Measurements from ENCODE around the gene UBE2U.
"Not testable (repeated sequence)": the region's sequence is repeated elsewhere in the genome, so short reads cannot be mapped to it uniquely, and the experiment has no call there.

UBE2U gene

DNA sequence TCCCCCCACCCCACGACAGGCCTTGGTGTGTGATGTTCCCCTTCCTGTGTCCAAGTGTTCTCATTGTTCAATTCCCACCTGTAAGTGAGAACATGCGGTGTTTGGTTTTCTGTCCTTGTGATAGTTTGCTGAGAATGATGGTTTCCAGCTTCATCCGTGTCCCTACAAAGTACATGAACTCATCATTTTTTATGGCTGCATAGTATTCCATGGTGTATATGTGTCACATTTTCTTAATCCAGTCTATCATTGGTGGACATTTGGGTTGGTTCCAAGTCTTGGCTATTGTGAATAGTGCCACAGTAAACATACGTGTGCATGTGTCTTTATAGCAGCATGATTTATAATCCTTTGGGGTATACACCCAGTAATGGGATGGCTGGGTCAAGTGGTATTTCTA lies 36.1 kb downstream of the UBE2U start:
- DNase-seq (ENCODE audit: low read depth in 4 of 4, low spot score in 1 of 4): not testable (repeated sequence)

DNA sequence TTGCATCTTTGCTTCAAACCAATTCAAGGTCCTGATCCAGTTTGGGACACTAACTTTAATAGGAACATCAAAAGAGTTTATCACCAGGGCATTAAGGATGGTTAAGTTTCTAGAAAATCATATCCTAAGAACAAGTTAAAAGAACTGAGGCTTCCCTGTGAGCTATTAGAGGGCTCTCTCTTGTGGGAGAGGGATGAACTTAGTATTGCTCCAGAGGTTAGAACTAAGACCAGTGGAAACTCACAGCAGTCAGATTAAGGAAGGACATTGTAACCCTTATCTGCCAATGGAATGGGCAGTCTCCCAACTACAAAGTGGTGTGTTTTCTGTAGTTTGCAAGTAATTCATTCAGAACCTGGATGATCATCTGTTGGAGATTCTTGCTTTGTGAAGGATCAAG lies 36.8 kb downstream of the UBE2U start:
- no peak for DNase-seq (ENCODE audit: low read depth in 4 of 4, low spot score in 1 of 4)

DNA sequence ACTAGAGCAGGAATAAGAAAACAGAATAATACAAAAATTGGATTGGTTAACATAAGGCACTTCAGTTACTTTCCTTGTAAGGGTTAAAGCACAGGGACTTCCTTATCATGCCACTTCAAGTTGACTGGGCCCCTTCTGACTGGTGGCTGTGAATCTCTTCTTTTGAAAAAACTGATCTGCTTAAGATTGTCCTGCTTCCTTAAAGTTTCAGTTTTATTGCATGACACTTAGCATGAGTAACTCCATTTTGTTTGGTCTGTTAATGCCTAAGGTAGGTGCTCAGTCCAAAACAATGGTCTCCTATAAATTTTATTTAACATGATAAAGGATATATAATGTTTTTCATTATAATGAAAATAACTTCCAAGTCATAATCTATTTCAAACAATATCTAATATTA lies 37.6 kb downstream of the UBE2U start:
- DNase-seq (ENCODE audit: low read depth in 4 of 4, low spot score in 1 of 4): no peak

DNA sequence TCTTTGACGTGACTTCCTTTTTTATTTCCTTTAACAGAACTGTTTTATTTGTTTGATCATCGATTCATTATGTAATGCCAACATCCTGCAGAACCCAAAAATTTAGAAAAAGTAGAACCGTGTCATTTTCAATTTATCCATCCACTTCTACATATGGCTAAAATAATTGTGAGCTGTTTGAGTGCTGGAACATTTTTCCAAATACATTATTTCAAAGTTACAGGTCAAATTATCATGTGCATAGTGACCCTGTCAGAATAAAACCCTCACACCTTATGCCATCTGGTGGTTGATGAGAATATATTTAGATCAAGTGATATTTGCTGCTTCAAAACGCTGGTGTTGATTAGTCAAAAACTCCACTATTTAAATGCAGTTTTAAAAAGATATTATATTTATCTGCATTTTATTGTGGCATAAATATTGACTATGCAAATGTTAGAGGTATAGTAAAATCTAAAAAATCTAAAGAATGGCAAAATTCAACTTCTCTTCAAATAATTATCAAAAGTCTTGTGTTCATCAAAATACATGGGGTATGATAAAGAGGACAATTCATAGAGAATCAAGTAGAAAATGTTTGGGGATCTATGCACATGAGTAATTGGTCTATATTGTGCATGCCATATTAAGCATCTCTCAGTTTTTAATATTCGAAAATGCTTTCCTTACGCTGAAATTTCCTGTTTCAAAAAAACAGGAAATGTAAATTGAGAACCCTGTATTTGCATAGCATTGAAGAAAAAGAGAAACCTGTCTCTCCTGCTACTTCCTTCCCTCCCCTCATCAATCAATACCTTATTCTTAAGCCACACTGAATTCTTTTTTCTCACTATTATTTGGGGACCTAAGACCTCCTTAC lies 39.7 kb downstream of the UBE2U start:
- no peak for DNase-seq (ENCODE audit: low read depth in 4 of 4, low spot score in 1 of 4)

DNA sequence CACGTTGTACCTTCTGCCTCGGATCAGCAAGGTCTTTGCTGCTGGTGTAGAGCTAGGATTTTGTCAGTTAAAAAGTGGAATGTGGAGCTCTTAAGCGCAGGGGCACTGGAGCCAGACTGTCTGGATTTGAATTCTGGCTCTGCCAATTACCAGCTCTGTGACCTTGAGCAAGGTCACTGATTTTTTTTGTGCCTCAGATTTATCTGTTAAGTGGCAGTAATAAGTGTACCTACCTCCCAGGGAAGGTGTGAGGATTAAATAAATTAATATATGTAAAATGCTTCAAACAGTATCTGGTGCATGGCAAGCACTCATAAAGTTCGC lies 40.3 kb downstream of the UBE2U start:
- no peak for DNase-seq (ENCODE audit: low read depth in 4 of 4, low spot score in 1 of 4)

DNA sequence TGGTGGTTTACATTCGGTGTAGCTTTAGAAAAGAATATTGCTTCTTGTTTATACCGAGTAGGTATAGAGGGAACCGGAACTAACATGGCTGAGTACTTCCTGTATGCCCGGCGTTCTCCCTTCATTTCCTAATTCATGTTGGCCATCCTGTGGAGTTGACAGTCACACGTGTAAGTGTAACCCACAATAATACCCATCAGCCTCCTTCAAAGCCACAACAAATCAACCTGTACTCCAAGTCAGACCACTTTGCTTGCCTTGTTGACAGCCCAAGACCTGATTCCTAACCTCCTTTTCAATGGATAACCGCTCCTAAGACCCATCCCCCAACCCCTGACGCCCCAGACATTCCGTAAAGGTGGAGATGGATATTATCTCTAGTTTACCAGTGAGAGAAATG lies 42.1 kb downstream of the UBE2U start:
- no peak for DNase-seq (ENCODE audit: low read depth in 4 of 4, low spot score in 1 of 4)

DNA sequence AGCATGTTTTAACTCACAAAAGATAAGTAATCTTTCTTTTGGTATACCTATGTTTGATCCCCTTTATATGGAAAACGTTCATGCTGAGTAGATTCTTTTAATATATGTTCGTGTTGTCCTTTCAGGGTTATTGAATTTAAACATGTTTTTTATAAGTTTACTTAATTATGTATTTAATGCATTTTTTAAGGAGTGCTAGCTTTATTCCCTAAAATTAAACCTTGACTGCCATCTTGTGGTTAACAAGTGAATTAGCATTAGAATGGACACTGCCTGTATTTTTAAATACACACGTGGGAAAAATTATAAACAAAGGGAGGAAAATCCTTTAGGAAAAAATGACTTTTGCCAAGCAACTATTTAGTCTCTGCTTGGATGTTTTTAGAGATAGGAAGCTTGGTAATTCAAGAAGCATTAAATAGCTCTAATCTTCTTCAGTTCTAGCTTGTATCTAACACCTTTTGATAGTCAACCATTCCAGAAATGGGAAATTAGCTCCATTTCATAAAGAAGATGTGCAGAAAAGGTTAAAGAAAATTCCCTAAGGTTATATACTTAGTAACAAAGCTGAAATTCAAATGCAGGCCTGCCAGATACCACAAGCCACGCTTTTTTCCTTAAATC lies 43.0 kb downstream of the UBE2U start:
- DNase-seq (ENCODE audit: low read depth in 4 of 4, low spot score in 1 of 4): no peak

DNA sequence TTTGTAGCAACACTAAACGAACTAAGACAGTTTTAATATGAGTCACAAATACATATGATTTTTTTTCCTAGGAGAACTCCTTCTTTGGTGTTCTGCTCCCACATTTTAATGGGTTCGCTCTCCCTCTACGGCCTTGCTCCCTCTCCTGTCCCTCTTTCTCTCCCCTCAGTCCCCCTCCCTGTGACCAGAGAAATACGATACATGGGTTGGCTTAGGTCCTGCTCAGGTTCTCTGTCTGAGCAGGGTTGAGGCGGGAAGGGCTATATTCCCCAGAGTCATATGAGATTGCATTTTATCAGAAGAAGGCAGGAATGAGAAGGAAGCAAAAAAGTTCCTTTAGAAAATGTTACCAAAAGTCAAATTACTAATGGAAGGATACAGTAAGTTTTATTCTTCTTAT lies 44.6 kb downstream of the UBE2U start:
- DNase-seq (ENCODE audit: low read depth in 4 of 4, low spot score in 1 of 4): no peak

DNA sequence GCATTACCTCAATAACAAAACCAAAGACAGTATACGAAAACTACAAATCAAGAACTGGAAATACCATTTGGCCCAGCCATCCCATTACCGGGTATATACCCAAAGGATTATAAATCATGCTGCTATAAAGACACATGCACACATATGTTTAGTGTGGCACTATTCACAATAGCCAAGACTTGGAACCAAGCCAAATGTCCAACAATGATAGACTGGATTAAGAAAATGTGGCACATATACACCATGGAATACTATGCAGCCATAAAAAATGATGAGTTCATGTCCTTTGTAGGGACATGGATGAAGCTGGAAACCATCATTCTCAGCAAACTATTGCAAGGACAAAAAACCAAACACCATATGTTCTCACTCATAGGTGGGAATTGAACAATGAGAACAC lies 47.0 kb downstream of the UBE2U start:
- not testable (repeated sequence) for DNase-seq (ENCODE audit: low read depth in 4 of 4, low spot score in 1 of 4)

DNA sequence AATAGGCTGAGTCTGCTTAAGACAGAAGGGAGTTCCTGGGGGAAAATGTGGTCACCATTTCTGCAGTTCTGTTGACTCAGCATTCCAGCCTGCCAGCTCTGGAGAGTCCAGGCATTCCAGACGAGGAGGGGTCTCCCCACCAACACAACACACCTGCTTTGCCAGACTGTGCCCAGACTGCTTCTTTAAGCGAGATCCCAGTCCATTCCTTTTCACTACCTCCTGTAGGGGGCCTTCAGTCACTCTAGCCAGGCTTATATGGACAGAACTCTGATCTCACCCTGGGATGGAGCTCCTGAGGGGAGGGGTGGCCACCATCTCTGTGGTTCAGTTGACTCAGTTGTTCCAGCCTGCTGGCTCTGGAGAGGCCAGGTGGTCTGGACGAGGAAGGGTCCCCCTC lies 48.5 kb downstream of the UBE2U start:
- DNase-seq (ENCODE audit: low read depth in 4 of 4, low spot score in 1 of 4): no peak

DNA sequence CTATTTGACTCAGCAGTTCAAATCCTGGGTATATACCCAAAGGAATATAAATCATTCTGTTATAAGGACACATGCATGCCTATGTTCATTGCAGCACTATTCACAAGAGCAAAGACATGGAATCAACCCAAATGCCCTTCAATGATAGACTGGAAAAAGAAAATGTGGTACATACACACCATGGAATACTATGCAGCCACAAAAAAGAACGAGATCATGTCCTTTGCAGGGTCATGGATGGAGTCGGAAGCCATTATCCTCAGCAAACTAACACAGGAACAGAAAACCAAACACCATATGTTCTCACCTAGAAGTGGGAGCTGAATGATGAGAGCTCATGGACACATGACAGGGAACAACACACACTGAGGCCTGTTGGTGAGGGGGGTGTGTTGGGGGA lies 53.8 kb downstream of the UBE2U start:
- DNase-seq (ENCODE audit: low read depth in 4 of 4, low spot score in 1 of 4): not testable (repeated sequence)

DNA sequence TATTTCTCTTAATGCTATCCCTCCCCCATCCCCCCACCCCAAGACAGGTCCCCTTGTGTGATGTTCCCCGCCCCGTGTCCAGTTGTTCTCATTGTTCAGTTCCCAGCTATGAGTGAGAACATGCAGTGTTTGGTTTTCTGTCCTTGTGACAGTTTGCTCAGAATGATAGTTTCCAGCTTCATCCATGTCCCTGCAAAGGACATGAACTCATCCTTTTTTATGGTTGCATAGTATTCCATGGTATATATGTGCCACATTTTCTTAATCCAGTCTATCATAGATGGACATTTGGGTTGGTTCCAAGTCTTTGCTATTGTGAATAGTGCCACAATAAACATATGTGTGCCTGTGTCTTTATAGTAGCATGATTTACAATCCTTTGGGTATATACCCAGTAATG lies 55.0 kb downstream of the UBE2U start:
- DNase-seq (ENCODE audit: low read depth in 4 of 4, low spot score in 1 of 4): not testable (repeated sequence)

DNA sequence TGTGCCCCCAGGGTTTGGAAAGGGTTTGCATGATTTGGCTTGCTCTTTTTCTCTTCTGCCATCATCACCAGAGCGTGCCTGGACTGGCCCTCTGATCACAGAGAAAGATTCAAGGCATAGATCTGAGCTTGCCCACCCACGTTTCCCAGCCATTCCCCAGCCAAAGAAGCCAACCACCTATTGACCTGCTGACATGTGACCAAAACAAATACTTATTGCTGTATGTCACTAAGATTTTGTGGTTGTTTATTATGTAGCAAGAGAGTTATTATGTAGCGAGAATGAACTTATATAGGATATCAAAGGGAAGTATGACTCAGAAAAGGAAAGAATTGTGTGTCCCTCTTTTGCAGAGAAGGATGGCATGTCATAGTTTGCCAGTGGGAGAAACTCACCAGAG lies 59.9 kb downstream of the UBE2U start:
- no peak for DNase-seq (ENCODE audit: low read depth in 4 of 4, low spot score in 1 of 4)

DNA sequence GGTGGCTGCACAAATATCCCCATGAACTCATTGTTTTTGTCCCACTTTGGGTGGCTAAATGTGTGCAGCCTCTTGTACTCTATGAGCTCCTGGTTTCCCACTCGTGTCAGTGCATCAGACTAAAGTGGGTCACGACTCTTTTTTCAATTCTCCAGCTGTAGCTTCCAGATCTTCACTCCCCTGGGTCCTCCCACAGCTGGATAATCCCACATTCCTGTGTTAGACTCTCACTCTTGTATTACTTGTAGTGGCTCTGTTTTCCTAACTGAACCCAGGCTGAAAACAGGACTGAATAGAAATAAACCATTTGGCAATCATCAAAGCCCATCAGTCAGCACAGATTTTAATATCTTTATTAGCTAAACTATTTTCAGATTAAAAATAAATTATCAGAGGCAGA lies 60.4 kb downstream of the UBE2U start:
- no peak for DNase-seq (ENCODE audit: low read depth in 4 of 4, low spot score in 1 of 4)

DNA sequence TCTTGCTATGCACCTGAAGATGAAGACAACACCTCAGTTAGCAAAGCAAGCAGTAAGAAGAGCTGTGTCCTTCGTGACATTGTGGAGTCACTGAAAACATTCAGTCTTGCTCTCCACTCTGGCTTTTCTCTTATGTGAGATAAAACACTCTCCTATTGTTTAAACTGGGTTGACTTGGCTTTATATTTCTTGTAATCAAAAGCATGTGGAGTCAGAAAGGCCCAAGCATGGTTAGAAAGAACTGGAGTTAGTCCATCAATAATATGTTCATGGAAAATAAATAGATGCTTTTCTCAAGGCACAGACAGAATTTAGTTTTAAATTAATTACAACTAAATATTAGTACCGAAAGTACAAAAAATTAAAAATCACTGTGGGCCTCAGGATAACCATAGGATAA lies 61.7 kb downstream of the UBE2U start:
- no peak for DNase-seq (ENCODE audit: low read depth in 4 of 4, low spot score in 1 of 4)

DNA sequence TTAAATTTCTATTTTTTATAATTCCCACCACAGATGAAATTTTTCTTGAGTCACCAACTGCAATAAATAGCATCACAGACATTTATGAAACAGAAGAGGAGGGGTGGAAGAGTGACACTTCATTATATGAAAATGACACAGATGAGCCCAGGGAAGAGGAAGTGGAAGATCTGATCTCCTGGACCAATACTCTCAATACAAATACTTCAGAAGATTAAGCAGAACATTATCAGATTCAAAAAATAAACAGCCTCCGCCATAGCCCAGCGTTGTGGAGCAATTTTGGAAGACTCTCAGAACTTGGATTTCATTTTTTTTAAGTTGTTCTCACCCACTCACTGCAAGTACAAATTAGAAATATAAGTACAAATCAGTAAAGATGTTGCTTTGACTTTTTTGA lies 63.6 kb downstream of the UBE2U start:
- DNase-seq (ENCODE audit: low read depth in 4 of 4, low spot score in 1 of 4): no peak

DNA sequence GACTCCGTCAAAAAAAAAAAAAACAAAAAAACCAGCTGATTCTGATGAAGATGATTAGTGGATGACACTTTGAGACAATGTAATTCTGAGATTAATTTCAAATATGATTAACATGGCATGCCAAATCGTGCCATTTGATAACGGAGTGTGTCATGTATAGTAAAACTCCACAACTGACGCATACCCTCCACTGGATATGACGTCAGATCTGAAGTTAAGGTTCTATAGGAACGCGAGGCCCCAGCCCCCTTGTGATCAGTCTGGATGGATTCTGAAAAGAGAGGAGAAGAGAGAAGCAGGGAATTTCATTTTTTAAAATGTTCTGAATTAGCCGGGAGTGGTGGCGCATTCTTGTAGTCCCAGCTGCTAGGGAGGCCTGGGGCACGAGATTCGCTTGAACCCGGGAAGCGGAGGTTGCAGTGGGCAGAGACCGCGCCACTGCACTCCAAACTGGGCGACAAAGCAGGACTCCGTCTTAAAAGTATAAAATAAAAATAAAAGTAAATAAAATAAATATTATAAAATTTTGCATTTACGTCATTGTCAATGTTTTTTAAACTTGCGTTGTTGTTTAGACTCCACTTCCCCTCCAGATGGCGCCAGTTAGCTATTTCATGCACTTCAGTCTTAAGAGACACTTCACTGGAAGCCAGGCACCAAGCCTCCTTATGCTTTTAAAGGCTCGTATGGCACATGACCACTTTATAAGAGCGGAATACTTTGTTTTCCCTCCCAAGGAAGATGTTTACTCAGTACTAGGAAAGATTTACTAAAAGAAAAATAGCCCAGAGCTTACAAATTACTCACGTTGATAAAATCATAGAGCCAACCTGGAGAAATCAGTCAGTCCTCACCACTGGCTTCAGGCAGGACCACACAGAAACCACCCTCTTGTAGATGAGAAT lies 65.5 kb downstream of the UBE2U start:
- peak; percentile 35 to 48 (median 42) for DNase-seq (ENCODE audit: low read depth in 4 of 4, low spot score in 1 of 4)

DNA sequence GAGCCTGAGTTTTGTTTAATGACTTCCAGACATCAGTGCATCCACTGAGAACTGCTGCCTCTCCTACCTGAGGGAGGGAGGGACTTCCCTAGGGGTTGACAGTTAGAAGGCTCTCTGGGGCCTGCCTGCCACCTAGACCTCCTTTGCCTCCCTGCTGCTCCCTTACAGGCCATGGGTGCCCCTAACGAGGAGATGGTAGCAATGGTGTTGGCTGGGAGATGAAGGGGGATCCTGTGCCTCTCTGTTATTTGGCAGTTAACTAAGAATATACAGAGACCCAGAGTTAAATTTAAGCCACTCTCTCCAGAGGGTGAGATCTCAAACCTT lies 66.1 kb downstream of the UBE2U start:
- no peak for DNase-seq (ENCODE audit: low read depth in 4 of 4, low spot score in 1 of 4)

DNA sequence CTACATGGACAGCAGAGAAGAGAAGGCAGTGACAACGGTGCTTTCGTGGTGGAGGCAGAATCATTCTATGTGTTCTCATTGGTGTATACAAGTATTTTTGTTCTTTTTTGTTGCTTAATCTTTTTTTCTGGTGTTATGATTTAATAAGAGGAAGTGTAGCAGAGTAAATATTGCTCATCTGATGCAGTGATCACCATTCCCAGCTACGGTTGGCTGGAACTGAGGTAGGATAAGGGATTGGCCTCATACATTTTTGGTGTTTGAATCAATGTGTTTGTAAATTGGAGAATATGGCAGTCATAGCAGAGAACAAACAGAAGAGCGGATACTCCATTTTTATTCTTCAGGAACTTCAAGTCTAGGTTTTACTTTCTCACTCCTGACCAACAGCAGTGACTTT lies 76.6 kb downstream of the UBE2U start:
- DNase-seq (ENCODE audit: low read depth in 4 of 4, low spot score in 1 of 4): no peak

DNA sequence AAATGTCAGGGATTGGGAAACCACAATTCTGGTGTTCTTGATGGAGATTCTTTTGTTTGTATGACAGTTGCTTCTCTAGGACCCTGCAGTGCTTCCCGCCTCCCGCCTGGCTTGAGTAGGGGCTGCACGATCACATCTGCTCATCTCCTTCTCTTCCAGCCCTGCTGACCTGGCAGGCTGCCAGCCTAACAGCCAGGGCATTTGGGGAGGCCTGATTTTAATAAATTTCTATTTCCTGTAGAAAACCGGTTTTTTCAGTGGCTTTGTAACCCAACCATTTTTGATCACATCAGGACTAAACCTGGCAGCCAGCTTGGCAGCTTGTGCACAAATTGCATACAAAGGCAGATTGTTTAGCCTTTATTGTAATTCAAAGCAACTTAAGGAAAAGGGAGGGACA lies 78.9 kb downstream of the UBE2U start:
- no peak for DNase-seq (ENCODE audit: low read depth in 4 of 4, low spot score in 1 of 4)

DNA sequence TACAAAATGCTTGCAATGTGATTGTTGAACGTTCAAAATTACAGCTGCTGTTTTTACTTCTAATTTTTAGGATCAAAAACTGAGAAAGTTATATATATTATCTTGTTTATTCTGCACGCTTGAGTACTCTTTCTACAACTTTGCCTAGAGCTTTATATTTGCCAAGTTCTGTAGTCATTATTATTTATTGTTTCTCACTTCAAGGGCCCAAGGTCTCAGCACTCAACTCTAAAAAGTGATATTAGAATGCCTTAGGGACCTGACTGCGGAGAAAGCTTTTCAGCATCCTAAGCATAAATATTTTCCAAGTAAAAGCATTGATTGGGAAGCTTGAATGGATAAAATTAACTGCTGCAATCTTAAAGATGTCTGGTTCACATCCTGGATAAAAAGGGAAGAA lies 83.6 kb downstream of the UBE2U start:
- no peak for DNase-seq (ENCODE audit: low read depth in 4 of 4, low spot score in 1 of 4)

DNA sequence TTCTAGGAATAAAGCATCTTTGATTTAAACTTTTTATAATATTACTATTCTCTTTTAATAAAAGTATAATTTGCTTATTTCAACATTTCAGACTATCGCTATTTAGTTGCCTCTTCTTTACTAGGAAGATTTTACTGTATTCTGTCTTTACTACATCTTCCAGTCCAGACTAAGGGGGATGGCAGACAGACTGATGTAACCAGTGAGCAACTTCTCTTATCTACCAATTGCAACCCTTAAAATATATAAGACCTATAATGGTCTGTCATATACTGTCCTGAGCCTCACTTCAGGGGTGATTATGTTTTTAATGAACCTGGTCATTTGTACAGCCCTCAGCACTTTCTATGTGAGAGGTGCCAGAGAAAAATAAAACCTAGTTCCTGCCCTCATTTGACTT lies 87.0 kb downstream of the UBE2U start:
- DNase-seq (ENCODE audit: low read depth in 4 of 4, low spot score in 1 of 4): no peak

Measured in stimulated activated CD4-positive, alpha-beta T cell treated with anti-CD3 and anti-CD28 coated beads, Interleukin-1b, Interleukin-23, amount 100 ng/mL, for 24 hours (primary cell).